GM03348 (cell line): Measurements from ENCODE around the gene HOXC11.

Experiments
- DNase-seq: peaks from one replicate; pipeline ENCODE4 v3.0.0; 2012; ENCODE audit warnings: low spot score

The HOXC11 gene

DNA sequence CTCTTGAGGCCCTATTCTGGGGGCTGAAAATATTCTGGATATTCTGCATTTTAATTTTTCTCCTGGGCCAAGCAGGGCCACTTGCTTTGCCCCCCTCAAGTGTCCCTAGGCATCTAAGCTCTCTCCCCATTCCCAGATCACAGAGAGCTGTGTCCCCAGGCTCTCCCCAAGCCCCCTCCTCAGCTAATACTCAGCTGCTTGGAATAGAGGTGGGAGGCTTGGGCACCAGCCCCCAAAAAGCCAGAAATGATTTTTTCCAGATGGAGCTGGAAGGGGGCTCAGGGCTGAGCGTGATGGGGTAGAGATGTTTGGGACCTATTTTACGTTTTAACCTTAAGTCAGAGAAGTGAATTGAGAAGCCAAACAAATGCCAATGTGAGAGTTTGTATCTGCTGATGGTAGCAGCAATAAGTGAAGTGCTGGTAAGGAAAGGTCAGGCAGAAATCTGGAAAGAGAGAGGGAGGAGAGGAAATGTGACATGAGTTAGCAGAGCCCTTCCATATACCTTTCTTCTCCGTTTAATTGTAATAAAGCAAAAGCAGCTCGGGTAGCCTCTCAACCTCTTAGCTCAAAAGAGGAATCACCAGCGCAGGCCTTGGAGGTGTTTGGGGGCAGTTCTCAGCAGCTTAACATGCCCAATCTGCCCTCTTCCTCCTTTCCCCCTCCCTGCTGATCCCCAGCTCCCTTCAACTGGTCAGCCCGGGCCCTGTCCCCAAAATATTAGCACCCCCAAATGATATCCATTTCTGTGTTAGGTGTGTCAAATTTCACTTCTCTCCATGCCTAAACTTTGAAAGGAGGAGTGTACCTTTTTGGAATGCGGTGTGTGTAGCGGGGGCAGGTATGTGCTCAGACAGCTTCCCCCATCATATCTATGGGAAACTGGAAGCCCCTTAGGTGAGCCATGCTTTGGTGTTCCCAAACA lies 50.3 kb downstream of the HOXC11 start:
- DNase-seq: no peak

GRCh38 chr12:54024127-54024526 lies 51.2 kb downstream of the HOXC11 start:
- DNase-seq: no peak

DNA sequence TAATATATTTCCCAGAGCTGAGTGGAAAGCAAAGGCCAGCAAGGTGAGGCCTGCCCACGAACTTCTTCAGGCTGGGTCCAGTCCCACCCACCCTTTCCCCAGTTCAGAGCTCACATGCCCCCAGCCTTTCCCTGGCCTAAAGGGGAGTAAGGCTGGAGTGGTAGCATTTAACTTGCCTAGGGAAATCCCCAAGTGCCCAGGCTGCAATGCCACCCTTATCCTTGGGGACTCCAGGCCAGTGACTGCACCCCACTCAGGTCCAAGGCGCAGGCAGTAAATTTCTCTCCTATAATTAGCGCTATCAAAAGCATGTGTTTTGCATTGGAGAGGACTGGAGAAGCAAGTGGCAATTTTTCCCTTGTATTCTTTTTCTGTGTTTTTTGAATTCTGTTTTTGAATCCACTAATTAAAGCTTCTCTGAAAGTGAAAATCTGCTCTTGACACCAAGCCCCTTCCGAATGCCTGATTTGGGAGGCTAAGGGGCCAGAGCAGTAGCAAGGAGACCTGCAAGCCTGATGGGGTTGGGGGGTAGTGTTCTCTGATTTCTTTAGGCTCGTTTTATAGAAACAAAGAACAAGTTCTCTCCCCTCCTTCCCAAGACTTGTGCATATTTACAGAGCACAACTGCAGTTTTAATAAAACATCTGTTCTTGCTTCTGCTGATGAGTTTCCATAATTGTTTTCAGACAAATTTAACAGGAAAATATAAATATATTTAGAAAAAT lies 51.8 kb downstream of the HOXC11 start:
- no peak for DNase-seq

DNA sequence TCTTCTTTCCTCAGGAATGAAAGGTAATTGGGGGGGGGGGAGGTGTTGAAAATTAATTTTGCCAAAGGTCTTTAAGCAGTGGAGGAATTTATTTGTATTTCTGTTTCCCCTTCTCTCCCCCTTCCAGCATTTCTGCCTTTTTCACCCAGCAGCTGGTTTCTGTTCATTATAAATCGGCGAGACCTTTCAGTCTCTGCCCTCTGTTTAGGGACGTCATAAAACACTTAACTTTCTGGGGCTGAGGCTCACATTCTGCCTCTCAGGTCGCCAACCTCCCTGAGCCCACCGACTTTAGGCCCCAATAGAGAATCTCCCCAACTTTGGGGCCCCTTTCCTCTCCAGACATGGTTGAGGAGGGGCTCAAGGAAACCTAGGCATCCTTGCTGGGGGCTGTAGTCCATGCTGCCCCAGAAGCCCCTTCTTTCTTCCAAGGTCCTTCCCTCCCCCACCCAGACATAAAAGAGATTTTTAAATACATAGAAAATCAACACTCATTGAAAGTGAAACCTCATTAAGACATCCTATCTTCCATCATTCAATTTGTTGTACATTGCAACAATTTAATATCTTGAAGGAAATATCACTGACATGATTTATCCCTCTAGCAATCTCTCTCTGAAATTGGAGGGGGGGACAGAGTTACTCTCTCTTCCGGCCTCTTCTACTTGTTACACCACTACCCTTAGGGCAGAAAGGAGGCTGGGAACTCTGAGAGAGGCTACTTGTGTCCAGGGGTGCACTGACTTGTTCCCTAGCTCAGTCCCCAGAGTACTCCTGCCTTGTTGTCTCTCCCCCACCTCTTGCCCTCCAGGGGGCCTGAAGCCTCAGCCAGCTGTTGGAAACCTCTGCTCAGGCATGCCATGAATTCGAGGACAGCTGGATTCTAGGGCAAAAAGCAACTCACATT lies 52.8 kb downstream of the HOXC11 start:
- DNase-seq: no peak

- no peak for DNase-seq
Measured at GRCh38 chr12:54026640-54027441, 53.9 kb downstream of the HOXC11 start.
